HG02981 (cell line): Measurements from ENCODE around the gene FDX2.
A peak's percentile ranks its signal among the peaks of the same experiment; 100 is the strongest.

Experiments
- ATAC-seq: cut with Tn5 transposase; IDR thresholded peaks from one replicate; pipeline ENCODE4 v1.9.1; 2021; ENCODE audit warnings: mild to moderate bottlenecking, moderate library complexity; ENCODE audit not compliant: unreplicated experiment

Gene FDX2

DNA sequence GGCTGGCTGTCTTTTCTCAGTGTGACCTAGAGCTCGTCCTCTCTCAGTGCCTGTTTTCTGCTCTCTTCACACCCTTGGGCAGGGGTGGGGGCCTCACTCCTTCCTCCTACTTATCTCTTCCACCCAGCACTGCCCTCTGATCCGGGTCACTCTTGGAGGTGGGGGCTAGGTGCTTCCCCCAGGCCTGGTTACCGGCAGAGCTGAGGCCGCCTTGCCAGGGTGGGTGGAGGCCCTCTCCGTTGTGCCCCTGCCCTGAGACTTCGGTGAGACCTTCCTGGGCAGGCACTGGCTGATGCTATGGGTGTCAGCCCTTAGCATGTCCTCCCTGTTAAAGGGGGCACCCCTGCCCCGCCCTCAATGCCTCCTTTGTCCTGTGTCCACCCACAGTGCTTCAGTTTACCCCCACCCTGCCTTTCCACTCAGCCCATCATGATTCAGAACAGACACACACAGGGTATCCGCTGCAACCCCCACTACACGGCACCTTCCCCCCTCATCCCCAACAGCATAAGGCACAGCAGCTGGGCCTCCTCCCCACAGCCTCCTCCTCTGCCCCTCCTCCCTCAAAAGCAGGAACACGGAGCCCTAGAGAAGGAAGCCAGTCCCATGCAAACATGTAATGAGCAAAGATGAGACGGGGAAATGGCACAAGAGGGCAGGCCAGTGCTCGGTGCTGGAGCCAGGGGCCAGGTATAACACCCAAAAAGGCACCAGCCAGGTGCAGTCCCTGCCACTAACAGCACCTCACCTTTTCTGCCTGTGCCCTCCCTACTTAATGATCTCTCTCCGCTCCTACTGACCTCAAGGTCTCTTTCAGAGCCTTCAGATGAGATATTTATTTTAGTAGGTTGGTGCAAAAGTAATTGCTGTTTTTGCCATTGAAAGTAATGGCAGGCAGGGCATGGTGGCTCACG is 16.0 kb downstream of the FDX2 start:
- no peak for ATAC-seq

DNA sequence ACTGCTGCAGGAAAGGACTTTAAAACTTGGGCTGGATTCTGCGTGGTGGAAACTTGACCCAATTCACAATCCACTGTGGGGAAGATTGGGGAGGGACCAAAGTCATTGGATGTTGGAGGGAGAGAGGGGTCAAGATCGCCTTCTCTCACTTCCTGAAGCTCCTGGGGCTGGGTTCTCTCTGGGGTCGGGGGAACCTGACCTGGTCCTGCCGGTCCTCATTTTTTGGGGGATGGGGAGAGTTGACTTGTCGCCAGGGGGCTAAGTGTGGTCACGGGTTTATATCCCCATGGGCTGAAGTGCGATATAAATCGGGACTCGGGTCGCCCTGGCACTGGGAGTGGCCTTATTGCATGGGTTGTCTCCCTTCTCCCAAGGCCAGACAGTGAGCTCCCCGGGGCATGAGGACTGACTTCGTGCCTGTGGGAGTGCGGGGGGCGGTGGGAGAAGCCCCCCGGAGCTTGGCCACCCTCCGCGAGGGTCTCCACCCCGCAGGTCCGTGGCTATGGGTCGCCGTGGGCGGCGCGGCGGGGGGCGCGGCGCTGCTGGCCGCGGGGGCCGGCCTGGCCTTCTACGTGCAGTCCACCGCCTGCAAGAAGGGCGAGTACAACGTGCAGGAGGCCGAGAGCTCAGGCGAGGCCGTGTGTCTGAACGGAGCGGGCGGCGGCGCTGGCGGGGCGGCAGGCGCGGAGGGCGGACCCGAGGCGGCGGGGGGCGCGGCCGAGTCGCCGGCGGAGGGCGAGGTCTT is 19.8 kb downstream of the FDX2 start:
- no peak for ATAC-seq

DNA sequence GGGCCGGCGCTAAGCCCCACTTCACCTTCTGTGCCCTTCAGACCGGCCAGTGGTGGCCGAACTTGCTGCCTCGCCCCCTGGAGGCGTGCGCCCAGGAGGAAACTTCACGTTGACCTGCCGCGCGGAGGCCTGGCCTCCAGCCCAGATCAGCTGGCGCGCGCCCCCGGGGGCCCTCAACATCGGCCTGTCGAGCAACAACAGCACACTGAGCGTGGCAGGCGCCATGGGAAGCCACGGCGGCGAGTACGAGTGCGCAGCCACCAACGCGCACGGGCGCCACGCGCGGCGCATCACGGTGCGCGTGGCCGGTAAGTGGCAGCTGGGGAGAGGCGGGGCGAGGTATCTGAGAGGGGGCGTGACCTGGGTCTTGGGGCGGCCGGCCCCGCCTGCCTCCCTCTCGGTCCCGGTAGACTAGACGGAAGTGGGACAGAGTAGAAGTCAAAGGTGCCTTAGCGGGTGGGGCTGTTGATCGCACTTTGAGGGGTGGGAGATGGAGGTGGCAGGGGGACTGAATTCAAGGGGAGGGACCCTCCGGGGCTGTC is 20.4 kb downstream of the FDX2 start:
- peak; percentile 61 for ATAC-seq

DNA sequence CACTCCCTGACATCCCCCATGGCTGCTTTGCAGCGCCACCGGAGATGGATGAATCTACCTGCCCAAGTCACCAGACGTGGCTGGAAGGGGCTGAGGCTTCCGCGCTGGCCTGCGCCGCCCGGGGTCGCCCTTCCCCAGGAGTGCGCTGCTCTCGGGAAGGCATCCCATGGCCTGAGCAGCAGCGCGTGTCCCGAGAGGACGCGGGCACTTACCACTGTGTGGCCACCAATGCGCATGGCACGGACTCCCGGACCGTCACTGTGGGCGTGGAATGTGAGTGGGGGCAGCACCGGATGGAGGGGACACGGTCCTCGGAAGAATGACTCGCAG is 21.5 kb downstream of the FDX2 start:
- no peak for ATAC-seq

DNA sequence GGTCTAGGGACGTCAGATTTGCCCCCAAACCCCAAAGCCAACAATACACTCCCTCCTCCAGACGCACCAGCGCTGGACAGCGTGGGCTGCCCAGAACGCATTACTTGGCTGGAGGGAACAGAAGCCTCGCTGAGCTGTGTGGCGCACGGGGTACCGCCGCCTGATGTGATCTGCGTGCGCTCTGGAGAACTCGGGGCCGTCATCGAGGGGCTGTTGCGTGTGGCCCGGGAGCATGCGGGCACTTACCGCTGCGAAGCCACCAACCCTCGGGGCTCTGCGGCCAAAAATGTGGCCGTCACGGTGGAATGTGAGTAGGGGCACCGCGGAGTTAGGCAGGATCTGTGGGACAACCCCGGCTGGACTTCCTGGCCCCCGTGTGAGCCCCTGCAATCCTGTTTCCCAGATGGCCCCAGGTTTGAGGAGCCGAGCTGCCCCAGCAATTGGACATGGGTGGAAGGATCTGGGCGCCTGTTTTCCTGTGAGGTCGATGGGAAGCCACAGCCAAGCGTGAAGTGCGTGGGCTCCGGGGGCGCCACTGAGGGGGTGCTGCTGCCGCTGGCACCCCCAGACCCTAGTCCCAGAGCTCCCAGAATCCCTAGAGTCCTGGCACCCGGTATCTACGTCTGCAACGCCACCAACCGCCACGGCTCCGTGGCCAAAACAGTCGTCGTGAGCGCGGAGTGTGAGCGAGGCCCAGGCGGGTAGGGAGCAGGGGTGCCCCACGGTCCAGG is 22.0 kb downstream of the FDX2 start:
- ATAC-seq, result no peak

DNA sequence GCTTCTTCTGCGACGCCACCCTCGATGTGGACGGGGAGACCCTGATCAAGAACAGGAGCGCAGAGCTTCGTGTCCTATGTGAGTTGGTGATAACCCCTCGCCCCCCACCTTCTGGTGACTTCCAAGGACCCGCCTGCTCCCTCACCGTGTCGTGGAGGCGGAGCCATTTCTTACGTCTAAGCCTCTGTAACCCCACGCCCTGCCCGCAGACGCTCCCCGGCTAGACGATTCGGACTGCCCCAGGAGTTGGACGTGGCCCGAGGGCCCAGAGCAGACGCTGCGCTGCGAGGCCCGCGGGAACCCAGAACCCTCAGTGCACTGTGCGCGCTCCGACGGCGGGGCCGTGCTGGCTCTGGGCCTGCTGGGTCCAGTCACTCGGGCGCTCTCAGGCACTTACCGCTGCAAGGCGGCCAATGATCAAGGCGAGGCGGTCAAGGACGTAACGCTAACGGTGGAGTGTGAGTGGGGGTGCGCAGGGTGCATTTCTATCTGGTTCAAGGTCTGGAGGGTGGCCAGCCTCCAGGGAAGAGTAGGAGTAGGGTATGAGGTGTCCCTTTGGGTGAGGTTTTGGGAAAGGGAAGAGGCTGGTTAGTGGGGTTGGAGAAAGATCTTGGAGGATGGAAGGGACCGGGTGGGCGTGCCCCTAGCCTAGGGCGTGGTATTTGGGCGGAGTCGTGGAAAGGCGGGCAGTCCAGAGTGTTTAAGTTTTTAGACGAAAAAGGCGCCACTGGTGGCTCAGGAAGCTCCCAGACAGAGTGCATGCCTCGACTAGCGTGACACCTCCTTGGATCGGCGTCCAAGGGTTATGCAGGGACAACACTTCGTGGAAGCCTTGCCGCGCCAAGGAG is 22.8 kb downstream of the FDX2 start:
- ATAC-seq, result no peak

DNA sequence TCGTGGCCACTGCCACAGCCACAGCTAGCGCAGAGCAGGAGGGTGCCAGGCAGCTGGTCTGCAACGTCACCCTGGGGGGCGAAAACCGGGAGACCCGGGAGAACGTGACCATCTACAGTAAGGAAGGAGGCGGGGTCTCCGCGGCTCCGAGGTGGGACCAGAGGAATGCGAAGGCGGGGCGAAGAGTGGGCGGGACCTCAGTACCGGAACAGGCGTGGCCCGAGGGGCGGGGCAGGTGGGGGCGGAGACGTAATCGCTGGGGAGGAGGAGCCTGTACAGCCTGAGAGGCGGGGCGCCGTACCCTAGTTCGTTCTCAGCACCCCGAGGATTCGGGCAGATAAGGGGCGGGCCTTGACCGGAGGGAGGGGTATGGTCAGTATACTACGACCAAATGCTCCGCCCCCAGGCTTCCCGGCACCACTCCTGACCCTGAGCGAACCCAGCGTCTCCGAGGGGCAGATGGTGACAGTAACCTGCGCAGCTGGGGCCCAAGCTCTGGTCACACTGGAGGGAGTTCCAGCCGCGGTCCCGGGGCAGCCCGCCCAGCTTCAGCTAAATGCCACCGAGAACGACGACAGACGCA is 23.5 kb downstream of the FDX2 start:
- ATAC-seq, result peak; percentile 38

DNA sequence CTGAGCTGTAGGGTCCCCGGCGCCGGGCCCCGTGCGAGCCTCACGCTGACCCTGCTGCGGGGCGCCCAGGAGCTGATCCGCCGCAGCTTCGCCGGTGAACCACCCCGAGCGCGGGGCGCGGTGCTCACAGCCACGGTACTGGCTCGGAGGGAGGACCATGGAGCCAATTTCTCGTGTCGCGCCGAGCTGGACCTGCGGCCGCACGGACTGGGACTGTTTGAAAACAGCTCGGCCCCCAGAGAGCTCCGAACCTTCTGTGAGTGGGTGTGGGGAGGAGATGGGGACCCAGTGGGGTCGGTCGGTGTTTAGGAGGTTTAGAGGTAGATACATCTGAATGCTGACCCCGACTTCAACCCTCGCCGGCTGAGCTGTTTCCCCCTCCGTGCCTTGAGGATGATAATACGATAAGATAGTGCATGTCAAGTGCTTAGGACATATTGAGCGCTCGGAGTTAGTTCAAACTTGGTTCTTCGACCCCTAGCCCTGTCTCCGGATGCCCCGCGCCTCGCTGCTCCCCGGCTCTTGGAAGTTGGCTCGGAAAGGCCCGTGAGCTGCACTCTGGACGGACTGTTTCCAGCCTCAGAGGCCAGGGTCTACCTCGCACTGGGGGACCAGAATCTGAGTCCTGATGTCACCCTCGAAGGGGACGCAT is 24.1 kb downstream of the FDX2 start:
- ATAC-seq, result no peak

DNA sequence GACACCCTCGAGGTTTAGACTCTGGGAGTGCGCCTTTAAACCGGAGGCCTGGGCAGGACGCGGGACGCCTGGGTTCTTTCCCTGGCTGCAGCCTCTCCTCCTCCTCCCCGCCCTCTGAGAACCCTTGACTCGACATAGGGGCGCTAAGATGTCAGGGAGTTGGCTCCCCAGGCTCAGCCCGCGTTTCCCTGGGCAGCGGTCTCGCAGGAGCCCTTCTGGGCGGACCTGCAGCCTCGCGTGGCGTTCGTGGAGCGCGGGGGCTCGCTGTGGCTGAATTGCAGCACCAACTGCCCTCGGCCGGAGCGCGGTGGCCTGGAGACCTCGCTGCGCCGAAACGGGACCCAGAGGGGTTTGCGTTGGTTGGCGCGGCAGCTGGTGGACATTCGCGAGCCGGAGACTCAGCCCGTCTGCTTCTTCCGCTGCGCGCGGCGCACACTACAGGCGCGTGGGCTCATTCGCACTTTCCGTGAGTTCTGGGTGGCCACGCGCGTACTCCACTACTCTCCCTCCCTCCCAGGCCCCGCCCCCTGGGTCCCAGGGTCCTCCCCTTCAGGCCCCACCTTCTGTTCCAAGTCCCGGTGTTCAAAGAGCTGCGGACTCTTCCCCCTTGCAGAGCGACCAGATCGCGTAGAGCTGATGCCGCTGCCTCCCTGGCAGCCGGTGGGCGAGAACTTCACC is 24.8 kb downstream of the FDX2 start:
- no peak for ATAC-seq

DNA sequence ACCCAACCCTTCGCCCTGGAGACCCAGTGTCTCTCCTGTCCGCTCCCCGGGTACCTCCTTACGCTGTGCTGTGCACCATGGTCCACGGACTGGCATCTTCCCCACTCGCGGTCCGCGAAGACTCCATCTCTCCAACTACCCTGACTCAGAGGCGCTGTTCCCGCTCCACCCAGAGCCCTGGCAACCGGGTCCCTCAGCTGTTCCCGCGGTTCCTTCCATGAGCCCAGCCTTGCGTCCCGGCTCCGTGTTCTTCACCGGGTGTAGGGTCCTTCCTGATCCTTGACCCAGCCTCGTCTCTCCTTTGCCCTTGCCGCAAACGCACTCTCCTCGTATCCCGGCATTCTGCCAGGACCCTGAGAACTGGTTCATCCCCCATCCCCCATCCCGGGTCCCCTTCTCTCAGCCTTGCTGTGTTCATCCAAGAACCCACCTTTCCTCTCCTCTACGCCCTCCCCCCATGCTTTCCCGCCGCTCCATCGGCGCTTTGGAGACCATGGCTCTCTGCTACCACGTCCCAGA is 25.4 kb downstream of the FDX2 start:
- no peak for ATAC-seq

DNA sequence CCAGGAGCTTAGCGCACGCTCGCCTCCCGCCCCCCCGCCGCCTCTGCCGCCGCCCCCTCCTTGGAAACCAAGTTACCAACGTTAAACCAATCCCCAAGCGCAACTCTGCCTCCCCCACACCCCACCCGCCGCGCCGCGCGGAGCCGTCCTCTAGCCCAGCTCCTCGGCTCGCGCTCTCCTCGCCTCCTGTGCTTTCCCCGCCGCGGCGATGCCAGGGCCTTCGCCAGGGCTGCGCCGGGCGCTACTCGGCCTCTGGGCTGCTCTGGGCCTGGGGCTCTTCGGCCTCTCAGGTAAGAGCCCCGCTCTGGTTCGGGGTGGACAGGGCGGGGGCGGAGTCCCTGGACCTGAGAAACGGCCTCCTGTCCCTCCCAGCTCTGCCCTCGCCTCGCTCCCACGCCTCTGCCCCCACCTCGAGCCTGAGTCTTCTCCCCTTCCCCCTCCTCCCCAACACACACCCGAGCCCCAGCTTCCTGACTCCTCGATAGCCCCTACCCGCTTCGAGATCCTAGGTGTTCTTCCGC is 25.9 kb downstream of the FDX2 start, which contains the start of gene ICAM5:
Gene ICAM5, plus strand, starts transcription at position 117 of the 521 bp plus-strand sequence. Its CDS starts 92 bp downstream, at position 209.
- no peak for ATAC-seq

DNA sequence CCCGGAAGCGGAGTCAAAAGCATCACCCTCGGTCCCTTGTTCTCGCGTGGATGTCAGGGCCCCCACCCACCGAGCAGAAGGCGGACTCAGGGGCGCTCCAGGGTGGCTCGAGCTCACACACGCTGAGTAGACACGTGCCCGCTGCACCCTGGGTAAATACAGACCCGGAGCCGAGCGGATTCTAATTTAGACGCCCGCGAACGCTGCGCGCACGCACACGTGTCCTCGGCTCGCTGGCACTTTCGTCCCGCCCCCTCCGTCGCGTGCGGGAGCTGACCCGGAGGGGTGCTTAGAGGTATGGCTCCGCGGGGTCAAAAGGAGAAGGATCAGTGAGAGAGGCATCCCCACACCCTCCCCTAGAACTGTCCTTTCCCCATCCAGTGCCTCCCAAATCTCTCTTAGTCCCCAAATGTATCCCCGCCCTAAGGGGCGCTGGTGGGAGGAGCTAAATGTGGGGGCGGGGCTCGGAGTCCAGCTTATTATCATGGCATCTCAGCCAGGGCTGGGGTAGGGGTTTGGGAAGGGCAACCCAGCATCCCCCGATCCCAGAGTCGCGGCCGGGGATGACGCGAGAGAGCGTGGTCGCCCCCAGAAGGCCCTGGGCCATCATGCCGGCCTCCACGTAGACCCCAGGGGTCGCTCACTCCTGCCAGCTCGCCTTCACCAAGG is 26.5 kb downstream of the FDX2 start:
- ATAC-seq, result no peak

DNA sequence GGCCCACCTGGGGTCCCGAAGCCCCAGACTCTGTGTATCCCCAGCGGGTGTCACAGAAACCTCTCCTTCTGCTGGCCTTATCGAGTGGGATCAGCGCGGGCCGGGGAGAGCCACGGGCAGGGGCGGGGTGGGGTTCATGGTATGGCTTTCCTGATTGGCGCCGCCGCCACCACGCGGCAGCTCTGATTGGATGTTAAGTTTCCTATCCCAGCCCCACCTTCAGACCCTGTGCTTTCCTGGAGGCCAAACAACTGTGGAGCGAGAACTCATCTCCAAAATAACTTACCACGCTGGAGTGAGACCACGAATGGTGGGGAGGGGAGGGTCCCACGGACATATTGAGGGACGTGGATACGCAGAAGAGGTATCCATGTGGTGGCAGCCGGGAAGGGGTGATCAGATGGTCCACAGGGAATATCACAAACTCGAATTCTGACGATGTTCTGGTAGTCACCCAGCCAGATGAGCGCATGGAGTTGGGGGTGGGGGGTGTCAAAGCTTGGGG is 27.1 kb downstream of the FDX2 start:
- ATAC-seq, result no peak

DNA sequence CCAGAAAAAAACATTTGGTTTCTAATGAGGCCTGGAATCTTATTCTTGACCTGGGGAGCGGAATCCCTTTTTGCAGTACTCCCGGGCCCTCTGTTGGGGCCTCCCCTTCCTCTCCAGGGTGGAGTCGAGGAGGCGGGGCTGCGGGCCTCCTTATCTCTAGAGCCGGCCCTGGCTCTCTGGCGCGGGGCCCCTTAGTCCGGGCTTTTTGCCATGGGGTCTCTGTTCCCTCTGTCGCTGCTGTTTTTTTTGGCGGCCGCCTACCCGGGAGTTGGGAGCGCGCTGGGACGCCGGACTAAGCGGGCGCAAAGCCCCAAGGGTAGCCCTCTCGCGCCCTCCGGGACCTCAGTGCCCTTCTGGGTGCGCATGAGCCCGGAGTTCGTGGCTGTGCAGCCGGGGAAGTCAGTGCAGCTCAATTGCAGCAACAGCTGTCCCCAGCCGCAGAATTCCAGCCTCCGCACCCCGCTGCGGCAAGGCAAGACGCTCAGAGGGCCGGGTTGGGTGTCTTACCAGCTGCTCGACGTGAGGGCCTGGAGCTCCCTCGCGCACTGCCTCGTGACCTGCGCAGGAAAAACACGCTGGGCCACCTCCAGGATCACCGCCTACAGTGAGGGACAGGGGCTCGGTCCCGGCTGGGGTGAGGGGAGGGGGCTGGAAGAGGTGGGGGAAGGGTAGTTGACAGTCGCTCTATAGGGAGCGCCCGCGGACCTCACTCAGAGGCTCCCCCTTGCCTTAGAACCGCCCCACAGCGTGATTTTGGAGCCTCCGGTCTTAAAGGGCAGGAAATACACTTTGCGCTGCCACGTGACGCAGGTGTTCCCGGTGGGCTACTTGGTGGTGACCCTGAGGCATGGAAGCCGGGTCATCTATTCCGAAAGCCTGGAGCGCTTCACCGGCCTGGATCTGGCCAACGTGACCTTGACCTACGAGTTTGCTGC is 28.7 kb downstream of the FDX2 start, which contains the start of gene ICAM4:
Gene ICAM4, plus strand, starts transcription at position 153 of the 935 bp plus-strand sequence. Its CDS starts 58 bp downstream, at position 211.
- ATAC-seq, result no peak

DNA sequence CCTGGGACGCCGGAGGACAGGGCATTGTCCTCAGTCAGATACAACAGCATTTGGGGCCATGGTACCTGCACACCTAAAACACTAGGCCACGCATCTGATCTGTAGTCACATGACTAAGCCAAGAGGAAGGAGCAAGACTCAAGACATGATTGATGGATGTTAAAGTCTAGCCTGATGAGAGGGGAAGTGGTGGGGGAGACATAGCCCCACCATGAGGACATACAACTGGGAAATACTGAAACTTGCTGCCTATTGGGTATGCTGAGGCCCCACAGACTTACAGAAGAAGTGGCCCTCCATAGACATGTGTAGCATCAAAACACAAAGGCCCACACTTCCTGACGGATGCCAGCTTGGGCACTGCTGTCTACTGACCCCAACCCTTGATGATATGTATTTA is 30.4 kb downstream of the FDX2 start:
- no peak for ATAC-seq

DNA sequence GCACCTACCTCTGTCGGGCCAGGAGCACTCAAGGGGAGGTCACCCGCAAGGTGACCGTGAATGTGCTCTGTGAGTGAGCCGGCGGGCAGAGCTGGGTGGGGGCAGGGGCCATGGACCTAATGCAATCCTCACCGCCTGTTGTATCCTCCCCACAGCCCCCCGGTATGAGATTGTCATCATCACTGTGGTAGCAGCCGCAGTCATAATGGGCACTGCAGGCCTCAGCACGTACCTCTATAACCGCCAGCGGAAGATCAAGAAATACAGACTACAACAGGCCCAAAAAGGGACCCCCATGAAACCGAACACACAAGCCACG is 30.9 kb downstream of the FDX2 start:
- ATAC-seq, result no peak
